ENCODE results near the gene PARD3B. TPM values are rescaled to one million over a fixed set of nuclear protein-coding genes. Genes with fewer than 3 reads are reported as not detected.

PARD3B gene
- total and polyA plus RNA-seq, 10 of the 15 experiments (the other 5 are each of a cell fraction or from before 2014, with no cell fraction given), result 0.01 to 0.54 (median 0.07) TPM; not detected in 7

DNA sequence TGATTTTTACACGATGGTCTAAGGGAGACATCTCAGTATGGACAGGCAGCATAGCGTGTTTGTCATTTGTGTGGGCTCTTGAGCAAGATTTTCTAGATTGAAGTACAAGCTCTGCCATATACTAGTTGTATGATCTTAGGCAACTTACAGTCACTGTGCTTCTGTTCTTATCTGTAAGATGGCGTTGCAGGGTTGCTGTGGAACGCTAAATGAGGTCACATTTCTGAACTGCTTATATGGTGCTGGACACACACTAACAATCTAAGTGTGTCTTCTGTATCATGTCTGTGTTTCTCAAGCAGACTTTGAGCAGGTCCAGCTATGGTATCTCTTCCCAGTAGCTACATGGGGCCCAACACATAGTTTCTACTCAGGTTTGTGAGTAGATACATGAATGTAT is 29.2 kb downstream of the PARD3B start:
- 10% methylated on average over 4 of the region's 4 CpGs for WGBS (ENCODE audit: insufficient coverage, insufficient replicate concordance, low lambda C conversion rate, missing lambda C conversion rate)

DNA sequence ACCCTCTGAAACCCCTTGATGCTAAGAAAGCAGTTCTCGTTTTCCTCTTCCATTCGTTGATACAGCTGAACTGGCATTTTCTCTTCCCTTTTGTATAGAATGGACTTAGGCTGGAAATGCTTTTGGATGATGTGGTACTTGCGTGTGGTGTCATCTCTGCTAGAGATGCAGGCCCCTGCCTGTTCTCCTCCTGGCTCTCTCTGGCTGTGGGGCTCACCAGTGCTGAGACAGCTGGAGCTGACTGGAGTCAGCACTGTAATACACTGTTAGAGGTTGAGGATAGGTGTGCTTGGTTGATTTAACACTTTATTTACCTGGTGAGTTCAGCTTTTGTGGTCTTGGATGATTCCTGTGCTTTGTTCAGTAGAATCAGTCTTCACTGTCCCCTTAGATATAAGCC is 30.2 kb downstream of the PARD3B start:
- no peaks in the 10 kb centered on the region for H3K36me3 ChIP-seq (ENCODE audit: control insufficient read depth in 2 of 2, insufficient read depth in 2 of 2, low read length in 1 of 2)
- no peak overlapping the region for H3K9ac ChIP-seq (ENCODE audit: control insufficient read depth, insufficient read depth, low read length)
- intact Hi-C loops (cut with micrococcal nuclease; ENCODE audit: unreplicated experiment) (no loop called here), in situ Hi-C loops (cut with MboI) (no loop called here)
- SMC1A ChIA-PET (ENCODE audit: uncharacterized antibody, unreplicated experiment), result no interaction called here
- RAD21 ChIA-PET (ENCODE audit: unreplicated experiment), result no interaction called here
- H3K4me3 ChIP-seq, result no peak overlapping the region
- no peak overlapping the region for H3K4me2 ChIP-seq (ENCODE audit: control insufficient read depth, insufficient read depth)
- CTCF ChIA-PET, result no interaction called here
- 16% methylated on average over 3 of the region's 3 CpGs for WGBS (ENCODE audit: insufficient coverage, insufficient replicate concordance, low lambda C conversion rate, missing lambda C conversion rate)
- no peak overlapping the region for H3K27ac ChIP-seq (ENCODE audit: control insufficient read depth, insufficient read depth)
- H2AFZ ChIP-seq (ENCODE audit: control insufficient read depth, low read depth, low read length), result no peak overlapping the region
- FAIRE-seq, result no peak
- H4K20me1 ChIP-seq (ENCODE audit: control insufficient read depth, insufficient read depth), result no peaks in the 10 kb centered on the region
- H3K27me3 ChIP-seq (replicated peaks in 1 of 2; ENCODE audit: control insufficient read depth in 2 of 2, insufficient read depth in 2 of 2, low read length in 1 of 2), result no peaks in the 10 kb centered on the region
- POLR2A ChIA-PET, result no interaction called here
- no peak for DNase-seq (ENCODE audit: low read depth, low spot score)
- no TSS peak for BruUV-seq (replicated peaks)
- ATAC-seq, result no peak
- no peaks in the 10 kb centered on the region for H3K79me2 ChIP-seq (ENCODE audit: control insufficient read depth, insufficient read depth, low read length)
- no peaks in the 10 kb centered on the region for H3K9me3 ChIP-seq (replicated peaks; ENCODE audit: control insufficient read depth, insufficient read depth, low read length)
- no peaks in the 10 kb centered on the region for H3K4me1 ChIP-seq (ENCODE audit: control insufficient read depth, insufficient read depth, low read length)
- TF ChIP-seq GABPA (IDR thresholded peaks at IDR 0.05; ENCODE audit: low read depth) (no peak), ZNF217 (IDR thresholded peaks at IDR 0.05) (no peak), DPF2 (IDR thresholded peaks at IDR 0.05) (no peak), ZNF274 (IDR thresholded peaks at IDR 0.05; ENCODE audit: insufficient read depth, insufficient read length) (no peak), ZSCAN29 (IDR thresholded peaks at IDR 0.05) (no peak), POLR2AphosphoS5 (IDR thresholded peaks at IDR 0.05; ENCODE audit: low read length) (no peak), NFIC (IDR thresholded peaks at IDR 0.05; ENCODE audit: low read depth, low read length) (no peak), BHLHE40 (IDR thresholded peaks at IDR 0.05; ENCODE audit: borderline replicate concordance in 1 of 2, low read depth in 2 of 2, low read length in 1 of 2) (no peak), SMC3 (IDR thresholded peaks at IDR 0.05; ENCODE audit: borderline replicate concordance, low read length) (no peak), ZNF622 (IDR thresholded peaks at IDR 0.05) (no peak), SUZ12 (IDR thresholded peaks at IDR 0.05; ENCODE audit: unreplicated experiment) (no peak), FOXM1 (IDR thresholded peaks at IDR 0.05; ENCODE audit: low read depth, low read length) (no peak)
- TF ChIP-seq, protein P1, sequence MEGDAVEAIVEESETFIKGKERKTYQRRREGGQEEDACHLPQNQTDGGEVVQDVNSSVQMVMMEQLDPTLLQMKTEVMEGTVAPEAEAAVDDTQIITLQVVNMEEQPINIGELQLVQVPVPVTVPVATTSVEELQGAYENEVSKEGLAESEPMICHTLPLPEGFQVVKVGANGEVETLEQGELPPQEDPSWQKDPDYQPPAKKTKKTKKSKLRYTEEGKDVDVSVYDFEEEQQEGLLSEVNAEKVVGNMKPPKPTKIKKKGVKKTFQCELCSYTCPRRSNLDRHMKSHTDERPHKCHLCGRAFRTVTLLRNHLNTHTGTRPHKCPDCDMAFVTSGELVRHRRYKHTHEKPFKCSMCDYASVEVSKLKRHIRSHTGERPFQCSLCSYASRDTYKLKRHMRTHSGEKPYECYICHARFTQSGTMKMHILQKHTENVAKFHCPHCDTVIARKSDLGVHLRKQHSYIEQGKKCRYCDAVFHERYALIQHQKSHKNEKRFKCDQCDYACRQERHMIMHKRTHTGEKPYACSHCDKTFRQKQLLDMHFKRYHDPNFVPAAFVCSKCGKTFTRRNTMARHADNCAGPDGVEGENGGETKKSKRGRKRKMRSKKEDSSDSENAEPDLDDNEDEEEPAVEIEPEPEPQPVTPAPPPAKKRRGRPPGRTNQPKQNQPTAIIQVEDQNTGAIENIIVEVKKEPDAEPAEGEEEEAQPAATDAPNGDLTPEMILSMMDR (IDR thresholded peaks at IDR 0.05 in 2 of 3, conservative IDR thresholded peaks at IDR 0.05 in 1 of 3; ENCODE audit: control insufficient read depth in 2 of 3, extremely low read depth in 1 of 3, insufficient read depth in 1 of 3, low read depth in 3 of 3, low read length in 3 of 3), result no peak
- TF ChIP-seq, protein P2, sequence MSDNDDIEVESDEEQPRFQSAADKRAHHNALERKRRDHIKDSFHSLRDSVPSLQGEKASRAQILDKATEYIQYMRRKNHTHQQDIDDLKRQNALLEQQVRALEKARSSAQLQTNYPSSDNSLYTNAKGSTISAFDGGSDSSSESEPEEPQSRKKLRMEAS (IDR thresholded peaks at IDR 0.05; ENCODE audit: low read depth, low read length), result no peak

More for the DNA sequence above, 29.2 kb downstream of the PARD3B start:
- Histone ChIP-seq H4K20me1 (ENCODE audit: control insufficient read depth, insufficient read depth) (no peaks in the 10 kb centered on the region), H3K4me2 (ENCODE audit: control insufficient read depth, insufficient read depth) (no peak overlapping the region), H3K79me2 (ENCODE audit: control insufficient read depth, insufficient read depth, low read length) (no peaks in the 10 kb centered on the region), H3K4me1 (ENCODE audit: control insufficient read depth, insufficient read depth, low read length) (no peaks in the 10 kb centered on the region), H2AFZ (ENCODE audit: control insufficient read depth, low read depth, low read length) (no peak overlapping the region), H3K27ac (ENCODE audit: control insufficient read depth, insufficient read depth) (no peak overlapping the region), H3K36me3 (ENCODE audit: control insufficient read depth in 2 of 2, insufficient read depth in 2 of 2, low read length in 1 of 2) (no peaks in the 10 kb centered on the region), H3K9me3 (replicated peaks; ENCODE audit: control insufficient read depth, insufficient read depth, low read length) (no peaks in the 10 kb centered on the region), H3K4me3 (no peak overlapping the region), H3K9ac (ENCODE audit: control insufficient read depth, insufficient read depth, low read length) (no peak overlapping the region), H3K27me3 (replicated peaks in 1 of 2; ENCODE audit: control insufficient read depth in 2 of 2, insufficient read depth in 2 of 2, low read length in 1 of 2) (no peaks in the 10 kb centered on the region)
- TF ChIP-seq, protein P3, sequence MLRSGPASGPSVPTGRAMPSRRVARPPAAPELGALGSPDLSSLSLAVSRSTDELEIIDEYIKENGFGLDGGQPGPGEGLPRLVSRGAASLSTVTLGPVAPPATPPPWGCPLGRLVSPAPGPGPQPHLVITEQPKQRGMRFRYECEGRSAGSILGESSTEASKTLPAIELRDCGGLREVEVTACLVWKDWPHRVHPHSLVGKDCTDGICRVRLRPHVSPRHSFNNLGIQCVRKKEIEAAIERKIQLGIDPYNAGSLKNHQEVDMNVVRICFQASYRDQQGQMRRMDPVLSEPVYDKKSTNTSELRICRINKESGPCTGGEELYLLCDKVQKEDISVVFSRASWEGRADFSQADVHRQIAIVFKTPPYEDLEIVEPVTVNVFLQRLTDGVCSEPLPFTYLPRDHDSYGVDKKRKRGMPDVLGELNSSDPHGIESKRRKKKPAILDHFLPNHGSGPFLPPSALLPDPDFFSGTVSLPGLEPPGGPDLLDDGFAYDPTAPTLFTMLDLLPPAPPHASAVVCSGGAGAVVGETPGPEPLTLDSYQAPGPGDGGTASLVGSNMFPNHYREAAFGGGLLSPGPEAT (IDR thresholded peaks at IDR 0.05; ENCODE audit: low read depth), result no peak
- CTCF ChIA-PET, result interaction anchor here (1.3 kb wide), 1 partner anchor 12 kb away, joined by 3 read pairs; no protein-coding TSS in a partner anchor
- RAD21 ChIA-PET (ENCODE audit: unreplicated experiment), result no interaction called here
- intact Hi-C loops (cut with micrococcal nuclease; ENCODE audit: unreplicated experiment) (no loop called here), in situ Hi-C loops (cut with MboI) (no loop called here)
- no peak for FAIRE-seq
- POLR2A ChIA-PET, result interaction anchor here (0.5 kb wide), 1 partner anchor 1556 kb away, joined by 3 read pairs; no protein-coding TSS in a partner anchor
- ATAC-seq, result no peak
- no TSS peak for BruUV-seq (replicated peaks)
- no peak for DNase-seq (ENCODE audit: low read depth, low spot score)
- SMC1A ChIA-PET (ENCODE audit: uncharacterized antibody, unreplicated experiment), result no interaction called here
